HG03354 (cell line): ENCODE results near the gene ALG9.
"Not testable (repeated sequence)": the region's sequence is repeated elsewhere in the genome, so short reads cannot be mapped to it uniquely, and the experiment has no call there.

Source experiments
- ATAC-seq: cut with Tn5 transposase; IDR thresholded peaks from one replicate; pipeline ENCODE4 v1.9.1; 2021; ENCODE audit warnings: mild to moderate bottlenecking; ENCODE audit not compliant: unreplicated experiment, poor library complexity, severe bottlenecking

Gene ALG9

GRCh38 chr11:111886032-111886431 is 14.7 kb upstream of the ALG9 start:
- ATAC-seq = no peak

- ATAC-seq = not testable (repeated sequence)
These were observed 13.7 kb upstream of the ALG9 start for GRCh38 chr11:111885053-111885452.

- ATAC-seq = no peak
These were observed 10.8 kb upstream of the ALG9 start for GRCh38 chr11:111882202-111882601.

GRCh38 chr11:111879637-111879960 is 8.2 kb upstream of the ALG9 start:
- no peak for ATAC-seq

GRCh38 chr11:111878849-111879636 is 7.7 kb upstream of the ALG9 start, which contains the start of the genes CFAP68 and FDXACB1:
Gene CFAP68 (plus strand): TSS chr11:111879541. CDS start chr11:111879561, 20 bp downstream.
Gene FDXACB1 (minus strand): TSS chr11:111879165. CDS start chr11:111879132, 33 bp downstream.
- peak; percentile 91 for ATAC-seq

GRCh38 chr11:111878385-111878848 is 7.0 kb upstream of the ALG9 start:
- ATAC-seq = peak; percentile 21

GRCh38 chr11:111871693-111872161 is 346 bp upstream of the ALG9 start:
- ATAC-seq = no peak

- peak; percentile 13 for ATAC-seq
These were observed 877 bp downstream of the ALG9 start for GRCh38 chr11:111870522-111870885.

- ATAC-seq = no peak
These were observed 1.3 kb downstream of the ALG9 start for GRCh38 chr11:111870113-111870512.

GRCh38 chr11:111860257-111860656 is 11.1 kb downstream of the ALG9 start:
- no peak for ATAC-seq

- ATAC-seq = no peak
These were observed 15.9 kb downstream of the ALG9 start for GRCh38 chr11:111855506-111855905.

- no peak for ATAC-seq
These were observed 19.3 kb downstream of the ALG9 start for GRCh38 chr11:111852103-111852502.

GRCh38 chr11:111851636-111852035 is 19.7 kb downstream of the ALG9 start:
- ATAC-seq = no peak

GRCh38 chr11:111851067-111851466 is 20.3 kb downstream of the ALG9 start:
- no peak for ATAC-seq

GRCh38 chr11:111849631-111850030 is 21.8 kb downstream of the ALG9 start:
- ATAC-seq = no peak

- ATAC-seq = no peak
These were observed 24.7 kb downstream of the ALG9 start for GRCh38 chr11:111846636-111847035.

GRCh38 chr11:111846063-111846462 is 25.3 kb downstream of the ALG9 start:
- ATAC-seq = no peak

GRCh38 chr11:111845276-111846028 is 25.9 kb downstream of the ALG9 start:
- ATAC-seq = no peak

GRCh38 chr11:111843661-111844060 is 27.7 kb downstream of the ALG9 start:
- no peak for ATAC-seq

- peak; percentile 59 for ATAC-seq
These were observed 29.9 kb downstream of the ALG9 start for GRCh38 chr11:111841370-111842053.
